Loucy (cell line): ENCODE measurements around the gene CDCA3.

ENCODE experiments used
- H2AFZ ChIP-seq: fragments of 200-600 bp; sonication (generic); 2 replicates; pipeline ENCODE4 v1.6.0; 2016; ENCODE audit warnings: antibody characterized with exemption, mild to moderate bottlenecking, low read length, moderate library complexity
- H3F3A ChIP-seq: fragments of 200-600 bp; 2 replicates; pipeline ENCODE4 v1.6.0; 2016; ENCODE audit warnings: antibody characterized with exemption, low read depth, mild to moderate bottlenecking
- H3K27me3 ChIP-seq: fragments of 200-600 bp; sonication (generic); 2 replicates; pipeline ENCODE4 v1.6.1; 2014; ENCODE audit warnings: low read length, mild to moderate bottlenecking; ENCODE audit not compliant: insufficient read depth, poor library complexity, severe bottlenecking
- H3K36me3 ChIP-seq: fragments of 200-600 bp; sonication (generic); 2 replicates; pipeline ENCODE4 v1.6.1; 2016; ENCODE audit warnings: low read length; ENCODE audit not compliant: insufficient read depth
- H3K4me1 ChIP-seq: fragments of 200-600 bp; sonication (generic); 2 replicates; pipeline ENCODE4 v1.5.1; 2014; ENCODE audit warnings: low read length, mild to moderate bottlenecking; ENCODE audit not compliant: insufficient read depth, poor library complexity, severe bottlenecking
- H3K4me2 ChIP-seq: fragments of 200-600 bp; sonication (generic); 2 replicates; pipeline ENCODE4 v1.6.0; 2014; ENCODE audit warnings: antibody characterized with exemption, low read length, low read depth, mild to moderate bottlenecking; ENCODE audit not compliant: poor library complexity, severe bottlenecking
- H3K4me3 ChIP-seq: fragments of 200-600 bp; sonication (generic); 2 replicates; pipeline ENCODE4 v1.5.1; 2014; ENCODE audit warnings: low read length, mild to moderate bottlenecking, mixed read lengths; ENCODE audit not compliant: poor library complexity, severe bottlenecking
- H3K79me2 ChIP-seq: fragments of 200-600 bp; sonication (generic); 2 replicates; pipeline ENCODE4 v1.6.1; 2014; ENCODE audit warnings: low read length; ENCODE audit not compliant: insufficient read depth
- H3K9ac ChIP-seq: fragments of 200-600 bp; sonication (generic); 2 replicates; pipeline ENCODE4 v1.6.0; 2014; ENCODE audit warnings: mild to moderate bottlenecking, low read depth, low read length, moderate library complexity; ENCODE audit not compliant: poor library complexity, severe bottlenecking
- H3K9me2 ChIP-seq: fragments of 200-600 bp; sonication (generic); replicated peaks from 2 replicates; pipeline ENCODE4 v1.6.1; 2016; ENCODE audit warnings: low read depth, low read length, mixed read lengths
- H3K9me3 ChIP-seq: fragments of 200-600 bp; sonication (generic); 2 replicates; pipeline ENCODE4 v1.6.1; 2014; ENCODE audit warnings: mild to moderate bottlenecking, antibody characterized with exemption, low read length, low read depth; ENCODE audit not compliant: insufficient read depth
- H4K20me1 ChIP-seq: fragments of 200-600 bp; sonication (generic); 2 replicates; pipeline ENCODE4 v1.6.0; 2014; ENCODE audit warnings: antibody characterized with exemption, low read length, mild to moderate bottlenecking; ENCODE audit not compliant: insufficient read depth, poor library complexity, severe bottlenecking
- CTCF ChIP-seq: fragments of 200-600 bp; sonication (generic); conservative IDR thresholded peaks from 2 replicates; pipeline ENCODE4 v1.5.1; 2014; ENCODE audit warnings: mild to moderate bottlenecking, antibody characterized with exemption, low read length
- EZH2phosphoT487 ChIP-seq: fragments of 200-600 bp; IDR thresholded peaks from 2 replicates; pipeline ENCODE4 v1.6.1; 2018; ENCODE audit warnings: antibody characterized with exemption, mild to moderate bottlenecking, moderate library complexity, borderline replicate concordance

The CDCA3 gene

GRCh38 chr12:6860942-6861341 is 9.9 kb upstream of the CDCA3 start:
- no peaks in the 10 kb centered on the region; the same call in 1 of the 2 replicates for H3K79me2 ChIP-seq
- peaks cover 96% of the 10 kb centered on the region for H3K36me3 ChIP-seq
- no peaks in the 10 kb centered on the region for H3K9me2 ChIP-seq
- H3K27me3 ChIP-seq = no peaks in the 10 kb centered on the region
- no peaks in the 10 kb centered on the region for H3F3A ChIP-seq
- no peak overlapping the region for H2AFZ ChIP-seq
- no peak overlapping the region for H3K4me2 ChIP-seq
- H3K9ac ChIP-seq = no peak overlapping the region
- no peaks in the 10 kb centered on the region for H4K20me1 ChIP-seq
- no peak for TF ChIP-seq EZH2phosphoT487
- no peak for TF ChIP-seq CTCF
- H3K4me3 ChIP-seq = no peak overlapping the region
- H3K4me1 ChIP-seq = no peaks in the 10 kb centered on the region
- H3K9me3 ChIP-seq = no peaks in the 10 kb centered on the region

DNA sequence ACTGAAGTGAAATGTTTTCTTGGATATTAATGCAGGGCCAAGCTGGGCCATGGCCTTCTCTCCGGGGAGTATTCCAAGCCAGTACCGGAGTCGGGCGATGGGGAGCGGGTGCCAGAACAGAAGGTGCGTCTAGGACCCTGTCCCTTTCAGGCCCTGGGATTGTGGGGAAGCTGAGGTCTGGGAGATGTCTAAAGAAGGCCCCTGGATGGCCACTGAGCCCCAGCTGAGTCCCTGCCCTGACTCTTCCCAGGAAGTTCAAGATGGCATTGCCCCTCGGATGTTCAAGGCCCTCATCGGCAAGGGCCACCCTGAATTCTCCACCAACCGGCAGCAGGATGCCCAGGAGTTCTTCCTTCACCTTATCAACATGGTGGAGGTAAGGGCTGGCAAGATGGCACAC is 9.0 kb upstream of the CDCA3 start:
- no peak for TF ChIP-seq CTCF
- TF ChIP-seq EZH2phosphoT487 = no peak
- Histone ChIP-seq H3K9me2 (no peaks in the 10 kb centered on the region), H3K9ac (no peak overlapping the region)

GRCh38 chr12:6858799-6859198 is 7.7 kb upstream of the CDCA3 start:
- Histone ChIP-seq H3K9me3 (no peaks in the 10 kb centered on the region), H3K4me2 (no peak overlapping the region), H3K27me3 (no peaks in the 10 kb centered on the region), H3K36me3 (peaks cover 81% of the 10 kb centered on the region), H3F3A (no peaks in the 10 kb centered on the region), H2AFZ (no peak overlapping the region), H3K9me2 (no peaks in the 10 kb centered on the region), H3K4me3 (no peak overlapping the region), H3K4me1 (peaks cover 6% of the 10 kb centered on the region), H3K9ac (no peak overlapping the region), H3K79me2 (peaks cover 20% of the 10 kb centered on the region), H4K20me1 (peaks cover 11% of the 10 kb centered on the region)
- TF ChIP-seq CTCF = no peak
- no peak for TF ChIP-seq EZH2phosphoT487

More for the DNA sequence above, 9.0 kb upstream of the CDCA3 start:
- no peak overlapping the region for H3K4me2 ChIP-seq
- peaks cover 93% of the 10 kb centered on the region for H3K36me3 ChIP-seq
- H4K20me1 ChIP-seq = no peaks in the 10 kb centered on the region
- no peaks in the 10 kb centered on the region for H3K4me1 ChIP-seq
- H3K4me3 ChIP-seq = no peak overlapping the region
- H3F3A ChIP-seq = no peaks in the 10 kb centered on the region
- no peaks in the 10 kb centered on the region for H3K9me3 ChIP-seq
- H2AFZ ChIP-seq = no peak overlapping the region
- H3K79me2 ChIP-seq = peaks cover 7% of the 10 kb centered on the region; the same call in 1 of the 2 replicates
- H3K27me3 ChIP-seq = no peaks in the 10 kb centered on the region
